GM21717 (cell line): ENCODE measurements around the gene KCNMA1.
A peak's percentile ranks its signal among the peaks of the same experiment; 100 is the strongest.

ENCODE experiments used
- ATAC-seq: cut with Tn5 transposase; IDR thresholded peaks from one replicate; pipeline ENCODE4 v1.9.1; 2021; ENCODE audit warnings: mild to moderate bottlenecking, moderate library complexity; ENCODE audit not compliant: unreplicated experiment

Gene KCNMA1

GRCh38 chr10:77383861-77384553 lies 253.6 kb downstream of the KCNMA1 start:
- ATAC-seq, result no peak

DNA sequence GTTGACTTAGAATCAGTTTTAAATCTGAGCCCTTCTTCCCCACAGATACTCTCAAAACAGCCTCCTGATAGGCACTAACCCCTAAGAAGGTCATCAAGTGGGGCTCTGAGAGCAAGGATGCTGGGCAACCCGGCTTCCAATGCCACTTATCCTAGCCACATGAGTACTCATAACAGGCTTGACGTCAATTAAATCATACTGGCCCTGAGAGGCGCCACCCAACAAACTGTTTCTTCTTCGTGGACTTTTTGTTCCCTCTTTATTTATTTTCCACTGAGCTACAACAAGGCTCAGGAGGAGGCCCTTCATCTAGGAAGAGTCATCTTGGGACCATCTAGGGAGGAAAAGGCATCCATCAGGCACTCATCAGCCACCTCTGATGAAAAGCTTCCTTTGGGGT lies 255.9 kb downstream of the KCNMA1 start:
- no peak for ATAC-seq

DNA sequence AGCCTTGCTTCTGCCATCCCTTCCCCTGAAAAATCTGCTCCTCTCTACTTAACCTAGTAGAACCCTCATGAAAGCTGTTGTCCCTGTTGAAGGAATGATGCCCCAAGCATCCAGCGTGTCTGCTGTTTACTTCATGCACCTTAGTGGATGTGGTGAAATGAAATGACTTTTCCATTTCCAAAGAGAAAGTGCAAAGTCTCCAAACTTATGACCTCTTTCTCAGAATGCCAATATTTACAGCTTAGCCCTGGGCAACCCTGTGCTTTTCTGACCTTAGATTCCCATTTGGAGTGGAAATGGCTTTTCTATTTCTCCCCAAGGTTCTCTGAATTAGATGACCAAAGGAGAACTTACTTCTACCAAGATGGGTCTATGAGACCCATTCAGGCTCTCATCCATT lies 256.9 kb downstream of the KCNMA1 start:
- ATAC-seq, result no peak

- ATAC-seq, result no peak
Observed at GRCh38 chr10:77380191-77380590, 257.4 kb downstream of the KCNMA1 start.

- ATAC-seq, result no peak
Observed at GRCh38 chr10:77378366-77379349, 258.9 kb downstream of the KCNMA1 start.

- no peak for ATAC-seq
Observed at GRCh38 chr10:77377678-77378352, 259.8 kb downstream of the KCNMA1 start.

DNA sequence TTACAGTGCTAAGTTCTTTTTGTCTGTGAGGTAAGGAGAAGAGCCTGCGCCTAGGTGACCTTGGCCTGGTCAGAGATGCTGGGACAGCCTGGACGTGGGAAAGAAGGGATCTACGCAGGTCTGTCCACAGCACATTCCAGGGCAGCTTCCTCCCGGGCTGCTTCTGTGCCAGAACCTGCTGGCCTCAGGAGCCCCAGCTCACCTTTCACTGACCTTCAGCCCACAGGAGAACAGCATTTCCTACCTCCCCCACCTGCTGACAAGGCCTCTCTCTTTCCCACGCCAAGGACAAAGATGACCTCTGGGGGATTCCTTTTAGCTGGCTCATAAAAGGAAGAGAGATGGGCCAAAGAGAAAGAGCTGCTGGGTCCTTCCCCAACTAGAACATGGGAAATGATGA lies 260.6 kb downstream of the KCNMA1 start:
- no peak for ATAC-seq

- ATAC-seq, result no peak
Observed at GRCh38 chr10:77374189-77374656, 263.4 kb downstream of the KCNMA1 start.

GRCh38 chr10:77371848-77372799 lies 265.5 kb downstream of the KCNMA1 start:
- ATAC-seq, result no peak

GRCh38 chr10:77371421-77371820 lies 266.2 kb downstream of the KCNMA1 start:
- no peak for ATAC-seq

DNA sequence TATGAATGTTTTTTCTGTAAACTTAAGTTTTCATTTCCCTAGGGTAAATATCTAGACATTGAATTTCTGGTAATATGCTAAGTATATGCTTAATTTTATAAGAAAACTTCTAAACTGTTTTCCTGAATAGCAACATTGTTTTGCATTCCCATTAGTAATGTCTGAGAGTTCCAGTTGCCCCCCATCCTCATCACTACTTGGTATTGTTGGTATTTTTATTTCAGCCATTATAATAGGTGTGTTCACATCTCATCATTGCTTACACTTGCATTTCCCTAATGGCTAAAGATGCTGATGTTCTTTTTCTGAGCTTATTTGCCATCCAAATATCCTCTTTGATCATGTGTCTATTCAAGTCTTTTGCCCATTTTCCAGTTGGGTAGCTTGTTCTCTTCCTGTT lies 269.6 kb downstream of the KCNMA1 start:
- no peak for ATAC-seq

- no peak for ATAC-seq
Observed at GRCh38 chr10:77363210-77363609, 274.4 kb downstream of the KCNMA1 start.

DNA sequence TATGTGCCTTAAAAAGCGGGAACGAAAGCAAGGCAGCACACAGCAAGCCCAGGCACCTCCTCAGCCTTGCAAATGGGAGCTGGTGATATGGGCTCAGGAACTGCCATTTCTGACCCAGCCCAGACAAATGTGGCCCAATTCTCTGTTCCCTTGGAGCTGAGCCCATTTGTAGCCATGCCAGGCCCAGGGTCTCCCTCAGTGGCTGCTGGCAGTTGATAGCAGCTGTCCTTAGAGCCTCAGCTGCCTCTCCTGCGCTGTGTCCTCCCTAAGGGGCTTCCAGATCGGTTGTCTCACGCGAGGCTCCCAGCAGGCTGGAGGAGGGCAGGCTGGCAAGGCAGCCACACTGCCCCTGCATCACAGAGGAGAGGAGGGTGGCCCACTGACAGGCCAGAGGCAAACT lies 275.8 kb downstream of the KCNMA1 start:
- ATAC-seq, result no peak

- ATAC-seq, result no peak
Observed at GRCh38 chr10:77361426-77361825, 276.2 kb downstream of the KCNMA1 start.

DNA sequence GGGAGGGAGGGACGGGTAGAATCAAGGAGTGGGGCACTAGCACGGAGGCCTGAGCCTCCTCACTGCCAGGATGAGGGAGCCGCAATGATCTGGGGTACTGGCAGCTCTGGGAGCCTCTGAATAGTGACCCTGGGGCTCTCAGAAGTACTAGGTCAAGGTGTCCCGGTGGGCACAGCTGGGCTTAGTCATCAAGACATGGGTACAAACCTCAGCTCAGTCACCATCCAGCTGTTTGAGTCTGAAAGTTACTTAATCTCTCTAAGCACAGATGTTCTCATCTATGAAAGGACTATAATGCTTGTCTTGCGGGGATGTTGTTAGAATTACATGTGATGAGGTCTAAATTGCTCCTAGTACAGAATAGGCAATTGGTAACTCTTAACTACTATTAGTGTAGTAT lies 276.8 kb downstream of the KCNMA1 start:
- ATAC-seq, result no peak

DNA sequence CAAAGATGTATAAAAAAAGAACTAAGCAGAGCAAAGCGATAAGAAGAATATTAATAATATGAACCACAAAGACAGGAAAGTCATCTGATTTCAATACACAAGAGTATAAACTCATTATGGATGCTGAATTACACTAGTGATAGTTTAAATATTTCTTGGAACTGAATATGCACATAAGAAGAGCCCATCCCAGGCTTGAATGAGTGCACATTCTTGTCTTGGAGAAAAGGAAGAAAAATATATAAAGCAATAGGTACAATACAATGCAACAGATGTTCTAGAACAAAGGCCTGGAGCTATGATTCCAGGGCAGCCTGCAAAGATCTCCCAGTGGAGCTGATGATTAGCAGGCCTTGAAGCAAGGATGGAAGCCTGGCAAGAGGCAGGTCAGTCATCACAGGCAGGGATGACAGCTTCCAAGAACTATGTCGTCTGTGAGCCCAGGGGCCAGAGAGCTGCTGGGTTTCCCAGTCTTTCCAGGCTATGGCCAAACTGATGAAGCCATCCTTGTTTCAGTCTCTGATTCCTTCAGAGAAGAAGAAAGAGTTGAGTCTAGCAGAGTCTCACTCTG lies 277.6 kb downstream of the KCNMA1 start:
- no peak for ATAC-seq

GRCh38 chr10:77359287-77359691 lies 278.3 kb downstream of the KCNMA1 start:
- peak; percentile 44 for ATAC-seq

GRCh38 chr10:77358656-77359055 lies 279.0 kb downstream of the KCNMA1 start:
- ATAC-seq, result no peak

GRCh38 chr10:77357611-77358310 lies 279.8 kb downstream of the KCNMA1 start:
- no peak for ATAC-seq
